HEK293 (cell line): ENCODE results near the gene MMAB.

Experiments
- CTCF ChIA-PET: fragments of 350-600 bp; formaldehyde crosslinking; extraction: SDS; loops from one replicate; lab custom pipeline; 2021; ENCODE audit warnings: antibody characterized with exemption; lab: Yijun Ruan, JAX
- POLR2A ChIA-PET: fragments of 300-600 bp; formaldehyde crosslinking; extraction: SDS; loops from one replicate; lab custom pipeline; 2020; ENCODE audit warnings: antibody characterized with exemption, inconsistent platforms; lab: Yijun Ruan, JAX
- H3K27ac ChIP-seq: fragments of 200-500 bp; sonication (Bioruptor generic); 2 replicates; pipeline ENCODE4 v1.5.1; 2014; ENCODE audit warnings: low read depth, low read length, control low read depth, inconsistent platforms; ENCODE audit errors: extremely low read depth
- H3K36me3 ChIP-seq, 2 experiments: fragments of 200-500 bp in 1 of 2; sonication (Bioruptor generic) in 1 of 2; 1 replicate in 1 of 2; 2 replicates in 1 of 2; pipeline ENCODE4 v1.5.1; 2014 to 2017; ENCODE audit warnings: inconsistent platforms in 2 of 2, low read length in 2 of 2; ENCODE audit not compliant: control insufficient read depth in 2 of 2, insufficient read depth in 1 of 2
- H3K4me1 ChIP-seq: fragments of 200-500 bp; sonication (Bioruptor generic); 2 replicates; pipeline ENCODE4 v1.5.1; 2014; ENCODE audit warnings: mild to moderate bottlenecking, low read length, inconsistent platforms; ENCODE audit not compliant: control insufficient read depth, insufficient read depth
- H3K4me3 ChIP-seq: 2 replicates; pipeline ENCODE4 v1.5.1; 2011; ENCODE audit warnings: low read depth, mild to moderate bottlenecking, control low read depth, low read length, moderate library complexity
- H3K9me3 ChIP-seq: fragments of 200-500 bp; sonication (Bioruptor generic); 2 replicates; pipeline ENCODE4 v1.5.1; 2014; ENCODE audit warnings: low read depth, low read length, inconsistent platforms; ENCODE audit not compliant: control insufficient read depth, insufficient read depth
- KLF16 ChIP-seq: fragments of 450-650 bp; formaldehyde crosslinking; IDR thresholded peaks from 2 replicates; pipeline ENCODE4 v1.5.1; 2017; ENCODE audit warnings: missing biosample characterization, missing genetic modification characterization
- KLF8 ChIP-seq: fragments of 450-650 bp; formaldehyde crosslinking; IDR thresholded peaks from 2 replicates; pipeline ENCODE4 v1.5.1; 2016; ENCODE audit warnings: missing biosample characterization, missing genetic modification characterization
- REPIN1 ChIP-seq: fragments of 450-650 bp; formaldehyde crosslinking; IDR thresholded peaks from 2 replicates; pipeline ENCODE4 v1.5.1; 2017; ENCODE audit warnings: missing biosample characterization, missing genetic modification characterization, low read depth
- SP7 ChIP-seq: fragments of 450-650 bp; formaldehyde crosslinking; IDR thresholded peaks from 2 replicates; pipeline ENCODE4 v1.5.1; 2016; ENCODE audit warnings: missing biosample characterization, missing genetic modification characterization
- YY2 ChIP-seq: fragments of 450-650 bp; formaldehyde crosslinking; IDR thresholded peaks from 2 replicates; pipeline ENCODE4 v1.5.1; 2016; ENCODE audit warnings: missing biosample characterization, missing genetic modification characterization
- ZIC2 ChIP-seq: fragments of 450-650 bp; formaldehyde crosslinking; IDR thresholded peaks from 2 replicates; pipeline ENCODE4 v1.5.1; 2016; ENCODE audit warnings: missing biosample characterization, missing genetic modification characterization
- ZNF132 ChIP-seq: fragments of 450-650 bp; formaldehyde crosslinking; IDR thresholded peaks from 2 replicates; pipeline ENCODE4 v1.5.1; 2017; ENCODE audit warnings: missing biosample characterization, missing genetic modification characterization, borderline replicate concordance
- ZNF140 ChIP-seq: fragments of 450-650 bp; formaldehyde crosslinking; IDR thresholded peaks from 2 replicates; pipeline ENCODE4 v1.5.1; 2016; ENCODE audit warnings: missing biosample characterization, missing genetic modification characterization
- ZNF302 ChIP-seq: fragments of 450-650 bp; formaldehyde crosslinking; IDR thresholded peaks from 2 replicates; pipeline ENCODE4 v1.5.1; 2016; ENCODE audit warnings: missing biosample characterization, missing genetic modification characterization, low read depth
- ZNF585B ChIP-seq: fragments of 450-650 bp; formaldehyde crosslinking; IDR thresholded peaks from 2 replicates; pipeline ENCODE4 v1.5.1; 2016; ENCODE audit warnings: missing biosample characterization, missing genetic modification characterization
- ZNF701 ChIP-seq: fragments of 450-650 bp; formaldehyde crosslinking; IDR thresholded peaks from 2 replicates; pipeline ENCODE4 v1.5.1; 2016; ENCODE audit warnings: missing biosample characterization, missing genetic modification characterization
- ZNF768 ChIP-seq: fragments of 450-650 bp; formaldehyde crosslinking; IDR thresholded peaks from 2 replicates; pipeline ENCODE4 v1.5.1; 2018; ENCODE audit warnings: missing biosample characterization, mild to moderate bottlenecking, missing genetic modification characterization
- ZNF843 ChIP-seq: fragments of 450-650 bp; formaldehyde crosslinking; IDR thresholded peaks from 2 replicates; pipeline ENCODE4 v1.5.1; 2016; ENCODE audit warnings: missing biosample characterization, missing genetic modification characterization
- TF ChIP-seq, protein P1 (sequence below): fragments of 450-650 bp; formaldehyde crosslinking; IDR thresholded peaks from 2 replicates; pipeline ENCODE4 v1.5.1; 2016; ENCODE audit warnings: missing biosample characterization, missing genetic modification characterization
- TF ChIP-seq, protein P2 (sequence below): fragments of 450-650 bp; formaldehyde crosslinking; IDR thresholded peaks from 2 replicates; pipeline ENCODE4 v1.5.1; 2017; ENCODE audit warnings: missing biosample characterization, missing genetic modification characterization
- TF ChIP-seq, protein P3 (sequence below): fragments of 450-650 bp; formaldehyde crosslinking; IDR thresholded peaks from 2 replicates; pipeline ENCODE4 v1.5.1; 2016; ENCODE audit warnings: missing biosample characterization, missing genetic modification characterization
- TF ChIP-seq, protein P4 (sequence below): fragments of 450-650 bp; formaldehyde crosslinking; IDR thresholded peaks from 2 replicates; pipeline ENCODE4 v1.5.0; 2017; ENCODE audit warnings: missing biosample characterization, missing genetic modification characterization, borderline replicate concordance
- TF ChIP-seq, protein P5 (sequence below): fragments of 450-650 bp; formaldehyde crosslinking; IDR thresholded peaks from 2 replicates; pipeline ENCODE4 v1.5.1; 2016; ENCODE audit warnings: missing biosample characterization, missing genetic modification characterization
- TF ChIP-seq, protein P6 (sequence below): fragments of 450-650 bp; formaldehyde crosslinking; IDR thresholded peaks from 2 replicates; pipeline ENCODE4 v1.5.1; 2016; ENCODE audit warnings: missing biosample characterization, missing genetic modification characterization

MMAB gene

DNA sequence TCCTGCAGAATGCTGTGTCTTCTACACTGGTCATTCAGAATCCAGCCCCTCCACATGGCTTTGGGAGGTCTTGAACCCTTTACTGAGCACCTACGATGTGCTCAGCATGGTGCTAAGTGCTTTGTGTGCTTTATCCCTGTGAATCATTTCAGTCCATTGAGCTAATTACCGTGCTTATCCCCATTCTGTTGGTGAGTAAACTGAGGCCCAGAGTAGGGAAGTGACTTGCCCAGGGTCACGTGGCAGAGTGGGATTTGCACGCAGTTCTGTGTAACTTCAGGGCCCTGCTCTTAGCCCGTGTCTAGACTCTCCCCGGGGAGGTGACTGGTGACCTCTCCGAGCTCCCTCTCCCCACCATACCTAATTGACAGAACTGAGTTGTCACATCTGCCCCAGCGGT, 27.7 kb upstream of the MMAB start (continued):
- TF ChIP-seq ZNF701 (tag by site-specific recombination) = no peak
- TF ChIP-seq, protein P1, sequence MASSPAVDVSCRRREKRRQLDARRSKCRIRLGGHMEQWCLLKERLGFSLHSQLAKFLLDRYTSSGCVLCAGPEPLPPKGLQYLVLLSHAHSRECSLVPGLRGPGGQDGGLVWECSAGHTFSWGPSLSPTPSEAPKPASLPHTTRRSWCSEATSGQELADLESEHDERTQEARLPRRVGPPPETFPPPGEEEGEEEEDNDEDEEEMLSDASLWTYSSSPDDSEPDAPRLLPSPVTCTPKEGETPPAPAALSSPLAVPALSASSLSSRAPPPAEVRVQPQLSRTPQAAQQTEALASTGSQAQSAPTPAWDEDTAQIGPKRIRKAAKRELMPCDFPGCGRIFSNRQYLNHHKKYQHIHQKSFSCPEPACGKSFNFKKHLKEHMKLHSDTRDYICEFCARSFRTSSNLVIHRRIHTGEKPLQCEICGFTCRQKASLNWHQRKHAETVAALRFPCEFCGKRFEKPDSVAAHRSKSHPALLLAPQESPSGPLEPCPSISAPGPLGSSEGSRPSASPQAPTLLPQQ (tag by site-specific recombination) = no peak

DNA sequence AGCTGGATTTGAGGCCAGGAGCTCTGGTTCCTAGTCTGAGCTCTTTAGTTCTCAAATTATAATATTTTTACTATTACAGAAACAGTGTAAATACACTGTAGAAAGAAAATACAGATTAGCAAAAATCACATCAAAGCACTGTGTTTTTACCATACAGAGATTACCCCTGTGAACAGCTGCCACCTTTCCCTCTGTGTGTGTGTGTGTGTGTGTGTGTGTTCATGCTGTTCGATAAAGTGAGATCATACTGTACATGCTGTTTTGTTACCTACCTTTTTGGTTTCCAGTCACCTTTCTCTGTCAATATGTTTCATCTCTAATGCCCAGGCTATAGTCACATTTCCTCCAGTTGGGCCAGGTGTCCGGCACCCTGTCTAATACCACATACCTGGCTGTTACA, 27.2 kb upstream of the MMAB start:
- no peaks in the 10 kb centered on the region for H3K4me1 ChIP-seq
- no peaks in the 10 kb centered on the region for H3K9me3 ChIP-seq
- no peaks in the 10 kb centered on the region for H3K36me3 ChIP-seq
- ChIA-PET CTCF (interaction anchor here (0.6 to 6.1 kb wide), 4 partner anchors 115 to 175 kb away, joined by 3 to 83 read pairs (median 8); no protein-coding TSS in a partner anchor), POLR2A (no interaction called here)
- no peak overlapping the region for H3K27ac ChIP-seq
- 0 out of 2 replicates have a peak, but pooled peaks have one; percentile 17 for TF ChIP-seq ZIC2 (tag by site-specific recombination)
- TF ChIP-seq, protein P2, sequence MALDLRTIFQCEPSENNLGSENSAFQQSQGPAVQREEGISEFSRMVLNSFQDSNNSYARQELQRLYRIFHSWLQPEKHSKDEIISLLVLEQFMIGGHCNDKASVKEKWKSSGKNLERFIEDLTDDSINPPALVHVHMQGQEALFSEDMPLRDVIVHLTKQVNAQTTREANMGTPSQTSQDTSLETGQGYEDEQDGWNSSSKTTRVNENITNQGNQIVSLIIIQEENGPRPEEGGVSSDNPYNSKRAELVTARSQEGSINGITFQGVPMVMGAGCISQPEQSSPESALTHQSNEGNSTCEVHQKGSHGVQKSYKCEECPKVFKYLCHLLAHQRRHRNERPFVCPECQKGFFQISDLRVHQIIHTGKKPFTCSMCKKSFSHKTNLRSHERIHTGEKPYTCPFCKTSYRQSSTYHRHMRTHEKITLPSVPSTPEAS (tag by site-specific recombination) = peak; percentile 52; the same call in 1 of the 2 replicates
- no peak for TF ChIP-seq KLF8
- H3K4me3 ChIP-seq = no peak overlapping the region

DNA sequence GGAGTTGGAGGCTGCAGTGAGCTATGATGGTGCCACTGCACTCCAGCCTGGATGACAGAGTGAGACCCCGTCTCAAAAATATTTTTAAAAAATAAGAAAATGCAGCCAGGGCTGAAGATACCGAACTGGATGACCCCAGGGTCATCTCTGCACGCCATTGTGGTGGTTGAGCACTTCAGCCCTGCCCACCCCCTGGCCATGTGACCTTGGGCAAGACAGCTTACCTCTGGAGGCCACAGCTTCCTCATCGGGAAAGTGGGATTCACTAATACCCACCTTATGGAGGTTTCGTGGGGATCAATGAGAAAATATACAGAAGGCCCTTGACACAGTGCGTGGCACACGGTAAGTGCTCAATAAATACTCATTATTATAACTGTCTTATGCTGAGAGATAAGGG, 25.8 kb upstream of the MMAB start:
- CTCF ChIA-PET = interaction anchor here (0.6 to 6.1 kb wide), 8 partner anchors 9 to 282 kb away, joined by 3 to 83 read pairs (median 4); partner anchors contain the start of gene GLTP
- H3K4me3 ChIP-seq = no peak overlapping the region
- TF ChIP-seq KLF16 (tag by site-specific recombination) = no peak
- TF ChIP-seq ZNF768 (tag by site-specific recombination) = no peak
- TF ChIP-seq, protein P3, sequence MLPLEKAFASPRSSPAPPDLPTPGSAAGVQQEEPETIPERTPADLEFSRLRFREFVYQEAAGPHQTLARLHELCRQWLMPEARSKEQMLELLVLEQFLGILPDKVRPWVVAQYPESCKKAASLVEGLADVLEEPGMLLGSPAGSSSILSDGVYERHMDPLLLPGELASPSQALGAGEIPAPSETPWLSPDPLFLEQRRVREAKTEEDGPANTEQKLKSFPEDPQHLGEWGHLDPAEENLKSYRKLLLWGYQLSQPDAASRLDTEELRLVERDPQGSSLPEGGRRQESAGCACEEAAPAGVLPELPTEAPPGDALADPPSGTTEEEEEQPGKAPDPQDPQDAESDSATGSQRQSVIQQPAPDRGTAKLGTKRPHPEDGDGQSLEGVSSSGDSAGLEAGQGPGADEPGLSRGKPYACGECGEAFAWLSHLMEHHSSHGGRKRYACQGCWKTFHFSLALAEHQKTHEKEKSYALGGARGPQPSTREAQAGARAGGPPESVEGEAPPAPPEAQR (tag by site-specific recombination) = no peak
- TF ChIP-seq ZNF132 = no peak
- no peak for TF ChIP-seq SP7
- TF ChIP-seq ZNF585B (tag by site-specific recombination) = no peak
- TF ChIP-seq, all 188 proteins: peak for 0
- POLR2A ChIA-PET = no interaction called here
- no peaks in the 10 kb centered on the region for H3K36me3 ChIP-seq
- H3K4me1 ChIP-seq = no peaks in the 10 kb centered on the region
- H3K9me3 ChIP-seq = no peaks in the 10 kb centered on the region
- no peak overlapping the region for H3K27ac ChIP-seq

DNA sequence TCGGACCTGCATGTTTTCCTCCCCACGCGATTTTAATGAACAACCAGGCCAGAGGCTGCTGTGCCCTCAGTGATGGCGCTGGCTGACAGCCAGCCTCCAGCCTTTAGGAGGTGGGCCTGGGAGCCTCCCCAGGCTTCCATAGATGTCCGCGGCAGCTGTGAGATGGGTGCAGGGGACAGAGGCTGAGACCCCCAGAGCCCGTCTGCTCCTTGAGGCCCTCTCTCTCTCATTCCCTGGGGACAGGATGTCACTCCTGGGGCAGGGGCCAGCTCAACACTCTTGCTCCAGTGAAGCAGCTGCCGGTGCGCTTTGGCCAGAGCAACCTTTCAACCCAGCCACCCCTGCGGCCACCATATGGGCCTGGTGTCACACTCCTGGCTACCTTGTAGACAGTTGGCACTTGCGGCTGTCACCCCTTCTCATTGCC, 25.1 kb upstream of the MMAB start:
- no peaks in the 10 kb centered on the region for H3K4me1 ChIP-seq
- ChIA-PET CTCF (interaction anchor here (0.5 to 6.1 kb wide), 37 partner anchors 8 to 618 kb away, joined by 3 to 83 read pairs (median 5); partner anchors contain the start of genes GLTP, MMAB and MVK), POLR2A (interaction anchor here (0.9 to 1.4 kb wide), 4 partner anchors 12 to 177 kb away, joined by 3 to 5 read pairs (median 4); partner anchors contain the start of genes MMAB and MVK)
- no peak overlapping the region for H3K4me3 ChIP-seq
- H3K36me3 ChIP-seq = no peaks in the 10 kb centered on the region; a peak in 1 of 3 replicates
- H3K27ac ChIP-seq = no peak overlapping the region
- H3K9me3 ChIP-seq = no peaks in the 10 kb centered on the region
- TF ChIP-seq, protein P4, sequence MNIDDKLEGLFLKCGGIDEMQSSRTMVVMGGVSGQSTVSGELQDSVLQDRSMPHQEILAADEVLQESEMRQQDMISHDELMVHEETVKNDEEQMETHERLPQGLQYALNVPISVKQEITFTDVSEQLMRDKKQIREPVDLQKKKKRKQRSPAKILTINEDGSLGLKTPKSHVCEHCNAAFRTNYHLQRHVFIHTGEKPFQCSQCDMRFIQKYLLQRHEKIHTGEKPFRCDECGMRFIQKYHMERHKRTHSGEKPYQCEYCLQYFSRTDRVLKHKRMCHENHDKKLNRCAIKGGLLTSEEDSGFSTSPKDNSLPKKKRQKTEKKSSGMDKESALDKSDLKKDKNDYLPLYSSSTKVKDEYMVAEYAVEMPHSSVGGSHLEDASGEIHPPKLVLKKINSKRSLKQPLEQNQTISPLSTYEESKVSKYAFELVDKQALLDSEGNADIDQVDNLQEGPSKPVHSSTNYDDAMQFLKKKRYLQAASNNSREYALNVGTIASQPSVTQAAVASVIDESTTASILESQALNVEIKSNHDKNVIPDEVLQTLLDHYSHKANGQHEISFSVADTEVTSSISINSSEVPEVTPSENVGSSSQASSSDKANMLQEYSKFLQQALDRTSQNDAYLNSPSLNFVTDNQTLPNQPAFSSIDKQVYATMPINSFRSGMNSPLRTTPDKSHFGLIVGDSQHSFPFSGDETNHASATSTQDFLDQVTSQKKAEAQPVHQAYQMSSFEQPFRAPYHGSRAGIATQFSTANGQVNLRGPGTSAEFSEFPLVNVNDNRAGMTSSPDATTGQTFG (tag by site-specific recombination) = no peak
- no peak for TF ChIP-seq ZNF585B (tag by site-specific recombination)
- no peak for TF ChIP-seq ZNF302
- no peak for TF ChIP-seq YY2
- TF ChIP-seq, protein P5, sequence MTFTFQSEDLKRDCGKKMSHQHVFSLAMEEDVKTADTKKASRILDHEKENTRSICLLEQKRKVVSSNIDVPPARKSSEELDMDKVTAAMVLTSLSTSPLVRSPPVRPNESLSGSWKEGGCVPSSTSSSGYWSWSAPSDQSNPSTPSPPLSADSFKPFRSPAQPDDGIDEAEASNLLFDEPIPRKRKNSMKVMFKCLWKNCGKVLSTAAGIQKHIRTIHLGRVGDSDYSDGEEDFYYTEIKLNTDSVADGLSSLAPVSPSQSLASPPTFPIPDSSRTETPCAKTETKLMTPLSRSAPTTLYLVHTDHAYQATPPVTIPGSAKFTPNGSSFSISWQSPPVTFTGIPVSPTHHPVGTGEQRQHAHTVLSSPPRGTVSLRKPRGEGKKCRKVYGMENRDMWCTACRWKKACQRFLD (tag by site-specific recombination) = no peak
- TF ChIP-seq REPIN1 (tag by site-specific recombination) = no peak
- TF ChIP-seq ZNF140 (tag by site-specific recombination) = no peak
- no peak for TF ChIP-seq ZNF843 (tag by site-specific recombination)
- TF ChIP-seq, protein P6, sequence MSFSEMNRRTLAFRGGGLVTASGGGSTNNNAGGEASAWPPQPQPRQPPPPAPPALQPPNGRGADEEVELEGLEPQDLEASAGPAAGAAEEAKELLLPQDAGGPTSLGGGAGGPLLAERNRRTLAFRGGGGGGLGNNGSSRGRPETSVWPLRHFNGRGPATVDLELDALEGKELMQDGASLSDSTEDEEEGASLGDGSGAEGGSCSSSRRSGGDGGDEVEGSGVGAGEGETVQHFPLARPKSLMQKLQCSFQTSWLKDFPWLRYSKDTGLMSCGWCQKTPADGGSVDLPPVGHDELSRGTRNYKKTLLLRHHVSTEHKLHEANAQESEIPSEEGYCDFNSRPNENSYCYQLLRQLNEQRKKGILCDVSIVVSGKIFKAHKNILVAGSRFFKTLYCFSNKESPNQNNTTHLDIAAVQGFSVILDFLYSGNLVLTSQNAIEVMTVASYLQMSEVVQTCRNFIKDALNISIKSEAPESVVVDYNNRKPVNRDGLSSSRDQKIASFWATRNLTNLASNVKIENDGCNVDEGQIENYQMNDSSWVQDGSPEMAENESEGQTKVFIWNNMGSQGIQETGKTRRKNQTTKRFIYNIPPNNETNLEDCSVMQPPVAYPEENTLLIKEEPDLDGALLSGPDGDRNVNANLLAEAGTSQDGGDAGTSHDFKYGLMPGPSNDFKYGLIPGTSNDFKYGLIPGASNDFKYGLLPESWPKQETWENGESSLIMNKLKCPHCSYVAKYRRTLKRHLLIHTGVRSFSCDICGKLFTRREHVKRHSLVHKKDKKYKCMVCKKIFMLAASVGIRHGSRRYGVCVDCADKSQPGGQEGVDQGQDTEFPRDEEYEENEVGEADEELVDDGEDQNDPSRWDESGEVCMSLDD (tag by site-specific recombination) = no peak
